SK-N-SH (cell line): Measurements from ENCODE around the gene DIPK1A.

Experiments used
- MEF2A ChIP-seq: IDR thresholded peaks from 2 replicates; pipeline ENCODE4 v1.4.0; 2012; ENCODE audit warnings: low read depth, borderline replicate concordance
- POLR2AphosphoS5 ChIP-seq: IDR thresholded peaks from 2 replicates; pipeline ENCODE4 v1.6.1; 2012; ENCODE audit warnings: low read depth, low read length
- RAD21 ChIP-seq: IDR thresholded peaks from 2 replicates; pipeline ENCODE4 v1.6.1; 2012; ENCODE audit warnings: mild to moderate bottlenecking, low read length
- RXRA ChIP-seq: IDR thresholded peaks from 2 replicates; pipeline ENCODE4 v1.4.0; 2012; ENCODE audit warnings: low read depth, mild to moderate bottlenecking, borderline replicate concordance
- TF ChIP-seq, protein P1 (sequence below): fragments of 200-600 bp; sonication (generic); IDR thresholded peaks from 2 replicates; pipeline ENCODE4 v1.6.1; 2017; ENCODE audit warnings: antibody characterized with exemption, mild to moderate bottlenecking, moderate library complexity
- TF ChIP-seq, protein P2 (sequence below): IDR thresholded peaks from 2 replicates; pipeline ENCODE4 v1.4.0; 2012; ENCODE audit warnings: low read depth

DNA sequence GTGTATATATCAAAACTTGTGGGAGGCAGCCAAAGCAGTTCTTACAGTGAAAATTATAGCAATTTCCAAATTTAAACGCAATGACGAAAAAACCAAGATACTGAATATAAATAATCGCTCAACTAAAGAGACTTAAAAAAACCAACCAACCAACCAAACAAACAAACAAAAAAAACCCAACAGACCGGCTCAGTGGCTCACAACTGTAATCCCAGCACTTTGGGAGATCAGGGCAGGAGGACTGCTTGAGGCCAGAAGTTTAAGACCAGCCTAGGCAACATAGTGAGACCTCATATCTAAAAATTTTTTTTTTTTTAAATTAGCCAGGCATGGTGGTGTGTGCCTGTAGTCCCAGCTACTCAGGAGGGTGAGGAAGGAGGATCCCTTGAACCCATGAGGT, 106.0 kb downstream of the DIPK1A start:
- TF ChIP-seq, protein P1, sequence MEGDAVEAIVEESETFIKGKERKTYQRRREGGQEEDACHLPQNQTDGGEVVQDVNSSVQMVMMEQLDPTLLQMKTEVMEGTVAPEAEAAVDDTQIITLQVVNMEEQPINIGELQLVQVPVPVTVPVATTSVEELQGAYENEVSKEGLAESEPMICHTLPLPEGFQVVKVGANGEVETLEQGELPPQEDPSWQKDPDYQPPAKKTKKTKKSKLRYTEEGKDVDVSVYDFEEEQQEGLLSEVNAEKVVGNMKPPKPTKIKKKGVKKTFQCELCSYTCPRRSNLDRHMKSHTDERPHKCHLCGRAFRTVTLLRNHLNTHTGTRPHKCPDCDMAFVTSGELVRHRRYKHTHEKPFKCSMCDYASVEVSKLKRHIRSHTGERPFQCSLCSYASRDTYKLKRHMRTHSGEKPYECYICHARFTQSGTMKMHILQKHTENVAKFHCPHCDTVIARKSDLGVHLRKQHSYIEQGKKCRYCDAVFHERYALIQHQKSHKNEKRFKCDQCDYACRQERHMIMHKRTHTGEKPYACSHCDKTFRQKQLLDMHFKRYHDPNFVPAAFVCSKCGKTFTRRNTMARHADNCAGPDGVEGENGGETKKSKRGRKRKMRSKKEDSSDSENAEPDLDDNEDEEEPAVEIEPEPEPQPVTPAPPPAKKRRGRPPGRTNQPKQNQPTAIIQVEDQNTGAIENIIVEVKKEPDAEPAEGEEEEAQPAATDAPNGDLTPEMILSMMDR, result no peak
- TF ChIP-seq, protein P2, sequence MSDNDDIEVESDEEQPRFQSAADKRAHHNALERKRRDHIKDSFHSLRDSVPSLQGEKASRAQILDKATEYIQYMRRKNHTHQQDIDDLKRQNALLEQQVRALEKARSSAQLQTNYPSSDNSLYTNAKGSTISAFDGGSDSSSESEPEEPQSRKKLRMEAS, result no peak
- TF ChIP-seq POLR2AphosphoS5 (no peak), MEF2A (no peak), RAD21 (no peak), RXRA (no peak)
